DMS153 treated with DMSO at 0.1 percent for 48 hours (cell line): ENCODE results near the gene C6.

Source experiments
- DNase-seq: peaks from one replicate; lab custom pipeline; 2025; ENCODE audit not compliant: unreplicated experiment; lab: John Stamatoyannopoulos, UW

Gene C6

GRCh38 chr5:41127967-41128690 lies 85.2 kb downstream of the C6 start:
- no peak for DNase-seq

GRCh38 chr5:41122459-41122858 lies 90.9 kb downstream of the C6 start:
- DNase-seq, result no peak

- DNase-seq, result no peak
These were observed 92.7 kb downstream of the C6 start for GRCh38 chr5:41120600-41120999.

- no peak for DNase-seq
These were observed 95.2 kb downstream of the C6 start for GRCh38 chr5:41118177-41118576.

- DNase-seq, result no peak
These were observed 98.1 kb downstream of the C6 start for GRCh38 chr5:41115281-41115680.

GRCh38 chr5:41112486-41113455 lies 100.6 kb downstream of the C6 start:
- DNase-seq, result no peak

GRCh38 chr5:41109186-41109585 lies 104.1 kb downstream of the C6 start:
- DNase-seq, result no peak

GRCh38 chr5:41102341-41102740 lies 111.0 kb downstream of the C6 start:
- no peak for DNase-seq

GRCh38 chr5:41097642-41098041 lies 115.7 kb downstream of the C6 start:
- DNase-seq, result no peak

- no peak for DNase-seq
These were observed 117.8 kb downstream of the C6 start for GRCh38 chr5:41095324-41096101.

GRCh38 chr5:41094871-41095270 lies 118.5 kb downstream of the C6 start:
- no peak for DNase-seq

GRCh38 chr5:41093803-41094202 lies 119.5 kb downstream of the C6 start:
- DNase-seq, result no peak
